K562 (cell line): ENCODE measurements around the gene RNF207. TPM values are rescaled to one million over a fixed set of nuclear protein-coding genes. Genes with fewer than 3 reads are reported as not detected.

Experiments used
- ATAC-seq: fragments of 200-7000 bp; cut with Tn5 transposase; 3 replicates; pipeline ENCODE4 v1.9.1; 2020; ENCODE audit warnings: moderate library complexity
- BruUV-seq: library from RNA; stranded (reverse); fragments of 400-500 nt; replicated peaks from 2 replicates; lab custom pipeline; 2021; lab: Mats Ljungman, UMichigan
- CTCF ChIA-PET: fragments of 300-600 bp; formaldehyde crosslinking; extraction: SDS; loops from one replicate; lab custom pipeline; 2021; ENCODE audit warnings: low intra/inter-chr PET ratio; lab: Yijun Ruan, JAX
- POLR2A ChIA-PET: fragments of 300-600, 350-650 bp; sonication (Branson Sonifier 250); formaldehyde crosslinking; extraction: SDS; loops from one replicate; lab custom pipeline; 2021; ENCODE audit warnings: antibody characterized with exemption, inconsistent platforms; lab: Yijun Ruan, JAX
- DNase-seq, 4 experiments: peaks; one replicate each; pipeline versions ENCODE4 v3.0.0 to v3.0.0-alpha.2; 2011 to 2018; ENCODE audit warnings: low spot score in 3 of 4, mixed read lengths in 3 of 4; ENCODE audit errors: extremely low read depth in 1 of 4
- FAIRE-seq: peaks from 2 replicates; lab custom pipeline; 2011; peaks lifted over from hg19 to GRCh38; lab: Jason Lieb, UNC
- H2AFZ ChIP-seq: 2 replicates; pipeline ENCODE4 v1.6.0; 2011; ENCODE audit warnings: low read depth, low read length, control low read depth, inconsistent platforms
- H3K27ac ChIP-seq: fragments of 200-600 bp; 3 replicates; pipeline ENCODE4 v1.8.0; 2011; ENCODE audit warnings: low read depth, mild to moderate bottlenecking, control low read depth, inconsistent platforms, low read length, moderate library complexity, mixed read lengths; ENCODE audit errors: extremely low read depth
- H3K27me3 ChIP-seq, 2 experiments: fragments of 300-600 bp in 1 of 2; 2 replicates in 1 of 2; 3 replicates in 1 of 2; pipeline versions ENCODE4 v1.6.0 to v1.8.0; 2011; ENCODE audit warnings: inconsistent platforms in 2 of 2, low read length in 2 of 2, mild to moderate bottlenecking in 1 of 2, mixed read lengths in 1 of 2, moderate library complexity in 1 of 2; ENCODE audit not compliant: control insufficient read depth in 2 of 2, insufficient read depth in 2 of 2
- H3K36me3 ChIP-seq: fragments of 300-600 bp; 3 replicates; pipeline ENCODE4 v1.8.0; 2011; ENCODE audit warnings: mild to moderate bottlenecking, low read length, inconsistent platforms; ENCODE audit not compliant: control insufficient read depth, insufficient read depth
- H3K4me1 ChIP-seq, 2 experiments: fragments of 200-600 bp in 1 of 2; replicated peaks in 1 of 2; 2 replicates in 1 of 2; 3 replicates in 1 of 2; pipeline versions ENCODE4 v1.5.1 to v1.8.0; 2011; ENCODE audit warnings: inconsistent platforms in 2 of 2, low read length in 2 of 2, mild to moderate bottlenecking in 1 of 2, mixed read lengths in 1 of 2, moderate library complexity in 1 of 2; ENCODE audit not compliant: control insufficient read depth in 2 of 2, insufficient read depth in 2 of 2
- H3K4me2 ChIP-seq: 2 replicates; pipeline ENCODE4 v1.6.1; 2011; ENCODE audit warnings: low read length, control low read depth, inconsistent platforms, mixed read lengths; ENCODE audit not compliant: insufficient read depth
- H3K4me3 ChIP-seq: fragments of 200-600 bp; sonication (generic), shearing (Covaris generic); 2 replicates; pipeline ENCODE4 v1.5.1; 2016; ENCODE audit warnings: control low read depth, inconsistent platforms
- H3K79me2 ChIP-seq: fragments of 200-600 bp; 3 replicates; pipeline ENCODE4 v1.8.0; 2011; ENCODE audit warnings: low read length, inconsistent platforms; ENCODE audit not compliant: control insufficient read depth, insufficient read depth
- H3K9ac ChIP-seq, 2 experiments: 2 replicates each; pipeline versions ENCODE4 v1.6.0 to v1.6.1; 2011; ENCODE audit warnings: low read depth in 2 of 2, low read length in 2 of 2, control low read depth in 1 of 2, inconsistent platforms in 1 of 2, mild to moderate bottlenecking in 1 of 2, mixed read lengths in 1 of 2; ENCODE audit not compliant: insufficient read depth in 1 of 2
- H3K9me1 ChIP-seq: one replicate; pipeline ENCODE4 v1.6.0; 2011; ENCODE audit warnings: inconsistent platforms, mild to moderate bottlenecking, low read length, moderate library complexity; ENCODE audit not compliant: control insufficient read depth, insufficient read depth
- H3K9me3 ChIP-seq: replicated peaks from 2 replicates; pipeline ENCODE4 v1.5.1; 2011; ENCODE audit warnings: low read depth, low read length, inconsistent platforms; ENCODE audit not compliant: control insufficient read depth, insufficient read depth
- H4K20me1 ChIP-seq: replicated peaks from 2 replicates; pipeline ENCODE4 v1.6.1; 2011; ENCODE audit warnings: low read length, inconsistent platforms, mixed read lengths; ENCODE audit not compliant: control insufficient read depth, insufficient read depth
- ATF2 ChIP-seq: sonication (generic); formaldehyde crosslinking; IDR thresholded peaks from 2 replicates; pipeline ENCODE4 v1.8.1; 2022; ENCODE audit warnings: missing genetic modification reagents
- BCLAF1 ChIP-seq, 2 experiments: fragments of 450-650 bp in 1 of 2; IDR thresholded peaks; 2 replicates each; pipeline ENCODE4 v1.6.1; 2011 to 2017; ENCODE audit warnings: low read depth in 2 of 2, antibody characterized with exemption in 1 of 2, borderline replicate concordance in 1 of 2, low read length in 1 of 2, mild to moderate bottlenecking in 1 of 2, mixed read lengths in 1 of 2; ENCODE audit not compliant: control insufficient read depth in 1 of 2
- UBTF ChIP-seq, 2 experiments: IDR thresholded peaks; 2 replicates each; pipeline ENCODE4 v1.6.1; 2012; ENCODE audit warnings: improper control_type of control experiment in 2 of 2, low read depth in 2 of 2, low read length in 2 of 2, borderline replicate concordance in 1 of 2
- ZEB2 ChIP-seq: fragments of 450-650 bp; IDR thresholded peaks from 2 replicates; pipeline ENCODE4 v1.6.1; 2016
- ZNF184 ChIP-seq: sonication (generic); formaldehyde crosslinking; IDR thresholded peaks from 2 replicates; pipeline ENCODE4 v1.5.0; 2020; ENCODE audit warnings: missing genetic modification reagents
- WGBS: fragments of 100-300 bp; shearing (Covaris generic); methylation state at CpG from one replicate; pipeline ENCODE4 v1.1.6; 2016; ENCODE audit warnings: low coverage, mixed read lengths; ENCODE audit not compliant: insufficient coverage; ENCODE audit errors: missing lambda C conversion rate; 5-methylcytosine and 5-hydroxymethylcytosine counted together
- in situ Hi-C: fragments of 300-500 bp; cut with MboI; formaldehyde crosslinking; loops from 4 replicates; pipeline ENCODE4 v1.15.0; 2018; ENCODE audit warnings: inconsistent platforms, mixed read lengths
- intact Hi-C: fragments of 100-400 bp; cut with micrococcal nuclease; formaldehyde crosslinking; loops from 2 replicates; pipeline ENCODE4 v1.14.2; 2022
- polyA plus RNA-seq, 8 experiments: library from polyadenylated mRNA; depleted of rRNA in 4 of 8; stranded (reverse) in 5 of 8; unstranded in 3 of 8; fragments of >200 nt; fragmentation: Nextera tagmentation in 2 of 8; fragmentation: Illumina TruSeq in 1 of 8; extraction: Ambion mirVana in 2 of 8; extraction: Trizol in 1 of 8; gene quantifications; 2 replicates each; pipeline versions ENCODE4 v1.2.1 to v1.2.3, GENCODE V29; 2011 to 2014; ENCODE audit warnings: inconsistent platforms in 1 of 8, missing spikeins in 1 of 8
- total RNA-seq, 7 experiments: library from RNA; depleted of rRNA in 6 of 7; stranded (reverse); fragments of >200 nt in 6 of 7; fragmentation: Illumina TruSeq in 2 of 7; extraction: Trizol in 2 of 7; gene quantifications; 2 replicates each; pipeline versions ENCODE4 v1.2.1 to v1.2.3, GENCODE V29; 2011 to 2021; ENCODE audit warnings: low replicate concordance in 1 of 7

Gene RNF207
- total and polyA plus RNA-seq, 9 of the 15 experiments (the other 6 are each of a cell fraction or from before 2014, with no cell fraction given): 2.7 to 30.6 (median 12.9) TPM

GRCh38 chr1:6263716-6264115 lies 57.8 kb downstream of the RNF207 start:
- Histone ChIP-seq H3K4me2 (no peak overlapping the region), H3K4me1 (peaks cover 0 to 70% of the 10 kb centered on the region in 2 experiments; a peak in 3 of 5 replicates), H2AFZ (no peak overlapping the region), H3K79me2 (no peaks in the 10 kb centered on the region), H3K4me3 (no peak overlapping the region), H3K27me3 (peaks cover 0 to 8% of the 10 kb centered on the region in 2 experiments; a peak in 1 of 5 replicates), H3K36me3 (no peaks in the 10 kb centered on the region; the same call in 1 of the 3 replicates), H3K27ac (no peak overlapping the region), H3K9me1 (no peaks in the 10 kb centered on the region), H3K9me3 (no peaks in the 10 kb centered on the region), H4K20me1 (peaks cover 30% of the 10 kb centered on the region), H3K9ac (0 out of 4 replicates have a peak overlapping the region, but pooled peaks of 1 of the 2 experiments have one; percentile 61)
- in situ Hi-C loops (loop anchor here (25.0 kb wide), 1 partner anchor 949 kb away; no protein-coding TSS in a partner anchor), intact Hi-C loops (no loop called here)
- TF ChIP-seq ZNF184 (CRISPR knock-in tag) (no peak), ATF2 (CRISPR knock-in tag) (no peak), UBTF (IDR thresholded peaks at IDR 0.05; ENCODE audit: borderline replicate concordance in 1 of 2, low read depth in 2 of 2, low read length in 2 of 2) (no peak), ZEB2 (no peak), BCLAF1 (IDR thresholded peaks at IDR 0.05; ENCODE audit: borderline replicate concordance in 1 of 2, control insufficient read depth in 1 of 2, low read depth in 2 of 2, low read length in 1 of 2) (no peak)
- ChIA-PET POLR2A (interaction anchor here (0.6 kb wide), 1 partner anchor 1715 kb away, joined by 3 read pairs; no protein-coding TSS in a partner anchor), CTCF (no interaction called here)
- ATAC-seq (no peak), FAIRE-seq (no peak), DNase-seq (no peak)
- 49% methylated on average over 7 of the region's 7 CpGs for WGBS
- BruUV-seq: no TSS peak
